NB4 (cell line): ENCODE data around the gene EXOC3.

Experiments used
- DNase-seq: peaks from one replicate; pipeline ENCODE4 v3.0.0; 2010; ENCODE audit warnings: low read depth
- H3K4me3 ChIP-seq: one replicate; pipeline ENCODE4 v1.5.1; 2011; ENCODE audit warnings: mild to moderate bottlenecking, low read depth, low read length, moderate library complexity
- MYC ChIP-seq: IDR thresholded peaks from 2 replicates; pipeline ENCODE4 v1.6.1; 2011; ENCODE audit warnings: low read depth, low read length
- POLR2A ChIP-seq: IDR thresholded peaks from 2 replicates; pipeline ENCODE4 v1.6.1; 2011; ENCODE audit warnings: mild to moderate bottlenecking; ENCODE audit not compliant: insufficient read length; ENCODE audit errors: extremely low read depth
- TF ChIP-seq, protein P1 (sequence below): IDR thresholded peaks from 2 replicates; pipeline ENCODE4 v1.6.1; 2011; ENCODE audit warnings: low read depth, low read length
- TF ChIP-seq, protein P2 (sequence below): IDR thresholded peaks from one replicate; pipeline ENCODE4 v1.5.1; 2012; ENCODE audit warnings: low read depth, low read length

Gene EXOC3

DNA sequence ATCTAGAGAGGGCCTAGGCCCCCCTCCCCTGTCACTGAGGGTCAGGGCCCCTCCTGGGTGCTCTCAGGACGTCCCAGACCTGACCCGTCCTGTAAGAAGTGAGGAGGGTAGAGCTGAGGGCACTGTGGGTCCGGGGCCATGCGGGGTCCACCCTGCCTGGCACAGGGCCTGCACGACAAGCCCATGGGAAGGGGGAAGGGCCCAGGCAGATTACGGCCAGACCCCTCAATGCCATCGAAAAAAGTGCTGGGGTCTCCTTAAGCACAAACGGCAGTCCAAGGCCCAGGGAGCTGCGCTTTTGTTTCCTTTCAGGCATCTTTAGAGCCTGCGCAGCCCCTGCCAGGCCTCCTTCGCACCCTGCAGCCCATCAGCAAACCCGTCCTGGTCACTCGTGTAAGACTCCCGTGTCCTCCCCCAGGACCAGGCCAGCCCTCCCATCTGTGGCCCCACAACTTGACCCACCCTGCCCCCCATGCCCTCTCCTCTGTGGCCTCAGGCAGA, 4.4 kb upstream of the EXOC3 start:
- peak; percentile 49 for DNase-seq
- TF ChIP-seq, protein P1, sequence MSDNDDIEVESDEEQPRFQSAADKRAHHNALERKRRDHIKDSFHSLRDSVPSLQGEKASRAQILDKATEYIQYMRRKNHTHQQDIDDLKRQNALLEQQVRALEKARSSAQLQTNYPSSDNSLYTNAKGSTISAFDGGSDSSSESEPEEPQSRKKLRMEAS = no peak
- TF ChIP-seq, protein P2, sequence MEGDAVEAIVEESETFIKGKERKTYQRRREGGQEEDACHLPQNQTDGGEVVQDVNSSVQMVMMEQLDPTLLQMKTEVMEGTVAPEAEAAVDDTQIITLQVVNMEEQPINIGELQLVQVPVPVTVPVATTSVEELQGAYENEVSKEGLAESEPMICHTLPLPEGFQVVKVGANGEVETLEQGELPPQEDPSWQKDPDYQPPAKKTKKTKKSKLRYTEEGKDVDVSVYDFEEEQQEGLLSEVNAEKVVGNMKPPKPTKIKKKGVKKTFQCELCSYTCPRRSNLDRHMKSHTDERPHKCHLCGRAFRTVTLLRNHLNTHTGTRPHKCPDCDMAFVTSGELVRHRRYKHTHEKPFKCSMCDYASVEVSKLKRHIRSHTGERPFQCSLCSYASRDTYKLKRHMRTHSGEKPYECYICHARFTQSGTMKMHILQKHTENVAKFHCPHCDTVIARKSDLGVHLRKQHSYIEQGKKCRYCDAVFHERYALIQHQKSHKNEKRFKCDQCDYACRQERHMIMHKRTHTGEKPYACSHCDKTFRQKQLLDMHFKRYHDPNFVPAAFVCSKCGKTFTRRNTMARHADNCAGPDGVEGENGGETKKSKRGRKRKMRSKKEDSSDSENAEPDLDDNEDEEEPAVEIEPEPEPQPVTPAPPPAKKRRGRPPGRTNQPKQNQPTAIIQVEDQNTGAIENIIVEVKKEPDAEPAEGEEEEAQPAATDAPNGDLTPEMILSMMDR = no peak
- TF ChIP-seq POLR2A = peak; percentile 39
- peak; percentile 12; the same call in 1 of the 2 replicates for TF ChIP-seq MYC
- no peak overlapping the region for H3K4me3 ChIP-seq

DNA sequence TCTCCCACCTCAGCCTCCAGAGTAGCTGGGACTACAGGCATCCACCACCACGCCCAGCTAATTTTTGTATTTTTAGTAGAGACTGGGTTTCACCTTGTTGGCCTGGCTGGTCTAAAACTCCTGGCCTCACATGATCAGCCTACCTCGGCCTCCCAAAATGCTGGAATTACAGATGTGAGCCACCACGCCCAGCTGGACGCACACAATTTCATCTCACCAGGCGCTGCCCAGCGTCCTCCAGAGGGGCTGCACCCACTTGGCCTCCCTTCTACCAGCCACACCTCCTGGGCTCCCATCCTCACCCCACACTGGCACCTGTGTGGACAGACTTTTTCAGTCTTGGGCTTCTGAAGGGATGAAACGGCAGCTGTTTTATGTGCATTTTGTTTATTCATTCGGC, 3.8 kb upstream of the EXOC3 start:
- DNase-seq = no peak
- H3K4me3 ChIP-seq = no peak overlapping the region
- TF ChIP-seq, protein P1 = no peak
- TF ChIP-seq POLR2A = no peak
- TF ChIP-seq, protein P2 = no peak
- no peak for TF ChIP-seq MYC

DNA sequence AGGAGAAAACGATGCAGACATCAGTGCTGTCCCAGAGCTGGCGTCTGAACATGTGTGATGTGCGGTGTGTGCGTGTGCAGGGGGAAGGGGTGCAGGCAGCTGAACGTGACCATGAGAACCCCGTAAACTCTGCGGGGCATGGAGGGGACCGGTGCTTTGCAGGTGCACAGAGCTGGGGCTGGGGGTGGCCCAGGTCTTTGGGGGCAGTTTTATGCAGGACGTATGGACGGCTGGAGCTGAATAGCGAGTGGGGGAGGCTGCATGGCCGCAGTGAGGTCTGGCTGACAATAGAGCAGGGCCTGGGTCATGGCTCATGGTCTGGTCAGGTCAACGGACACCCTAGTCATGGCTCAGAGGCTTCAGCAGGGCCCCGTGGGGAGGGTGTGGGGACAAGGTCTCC, 3.3 kb upstream of the EXOC3 start:
- H3K4me3 ChIP-seq = peak overlapping the region; percentile 14
- TF ChIP-seq, protein P1 = peak; percentile 50
- TF ChIP-seq MYC (peak; percentile 65), POLR2A (peak; percentile 18)
- TF ChIP-seq, protein P2 = no peak
- peak; percentile 54 for DNase-seq

GRCh38 chr5:440401-441201, 2.4 kb upstream of the EXOC3 start:
- peak overlapping the region; percentile 37 for H3K4me3 ChIP-seq
- peak; percentile 92 for DNase-seq
- peak; percentile 74 for TF ChIP-seq MYC
- TF ChIP-seq, protein P1 = peak; percentile 69
- TF ChIP-seq POLR2A = peak; percentile 17
- TF ChIP-seq, protein P2 = no peak

DNA sequence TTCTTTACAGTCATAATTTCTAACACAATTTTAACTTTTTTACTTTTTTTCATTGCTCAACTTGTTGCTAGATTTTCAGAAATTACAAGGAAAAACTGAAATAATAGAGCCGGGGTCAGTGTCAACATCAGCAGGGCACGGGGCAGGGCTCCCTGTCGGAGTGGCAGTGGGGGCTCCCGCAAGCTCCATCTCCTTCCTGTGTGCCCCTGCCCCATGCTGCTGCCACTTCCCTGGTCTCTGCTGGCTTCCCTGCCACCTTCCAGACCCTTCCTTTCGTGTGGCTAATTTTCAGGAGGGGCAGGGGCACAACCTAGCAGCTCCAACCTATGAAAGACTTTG, 1.0 kb upstream of the EXOC3 start:
- DNase-seq = no peak
- peak overlapping the region; percentile 88 for H3K4me3 ChIP-seq
- TF ChIP-seq, protein P1 = no peak
- TF ChIP-seq POLR2A (no peak), MYC (no peak)
- TF ChIP-seq, protein P2 = no peak
